HepG2 (cell line): ENCODE results near the gene LRIG3. TPM values are rescaled to one million over a fixed set of nuclear protein-coding genes. Genes with fewer than 3 reads are reported as not detected.

Experiments used
- ATAC-seq: fragments of 200-7000 bp; cut with Tn5 transposase; 3 replicates; pipeline ENCODE4 v1.9.1; 2020; ENCODE audit warnings: mild to moderate bottlenecking, moderate library complexity
- BruUV-seq: library from RNA; stranded (reverse); fragments of 400-500 nt; replicated peaks from 2 replicates; lab custom pipeline; 2021; lab: Mats Ljungman, UMichigan
- CTCF ChIA-PET: fragments of 300-600 bp; formaldehyde crosslinking; extraction: SDS; loops from one replicate; lab custom pipeline; 2021; ENCODE audit warnings: low total read pairs, inconsistent platforms, low intra/inter-chr PET ratio; lab: Yijun Ruan, JAX
- POLR2A ChIA-PET: fragments of 350-600 bp; sonication (Branson Sonifier 250); formaldehyde crosslinking; loops from one replicate; lab custom pipeline; 2020; ENCODE audit warnings: antibody characterized with exemption, inconsistent platforms; lab: Yijun Ruan, JAX
- DNase-seq: peaks from one replicate; pipeline ENCODE4 v3.0.0-alpha.2; 2015; ENCODE audit warnings: low spot score
- FAIRE-seq: peaks from 3 replicates; lab custom pipeline; 2011; peaks lifted over from hg19 to GRCh38; lab: Jason Lieb, UNC
- H2AFZ ChIP-seq: one replicate; pipeline ENCODE4 v1.6.1; 2011; ENCODE audit warnings: low read length, inconsistent platforms
- H3K27ac ChIP-seq: fragments of 300-600 bp; 3 replicates; pipeline ENCODE4 v1.8.0; 2011; ENCODE audit warnings: mixed run types, mild to moderate bottlenecking, mixed read lengths, low read length, inconsistent platforms; ENCODE audit not compliant: insufficient read depth; ENCODE audit errors: extremely low read length
- H3K27me3 ChIP-seq, 2 experiments: fragments of 200-600 bp in 1 of 2; 2 replicates in 1 of 2; 3 replicates in 1 of 2; pipeline versions ENCODE4 v1.6.0 to v1.8.0; 2011; ENCODE audit warnings: low read length in 2 of 2, mild to moderate bottlenecking in 2 of 2, moderate library complexity in 2 of 2, inconsistent platforms in 1 of 2; ENCODE audit not compliant: insufficient read depth in 2 of 2, control insufficient read depth in 1 of 2
- H3K36me3 ChIP-seq, 2 experiments: fragments of 200-600 bp in 1 of 2; replicated peaks in 1 of 2; 2 replicates in 1 of 2; 3 replicates in 1 of 2; pipeline versions ENCODE4 v1.5.1 to v1.8.0; 2011; ENCODE audit warnings: low read length in 2 of 2, inconsistent platforms in 1 of 2; ENCODE audit not compliant: insufficient read depth in 2 of 2, control insufficient read depth in 1 of 2
- H3K4me1 ChIP-seq: 2 replicates; pipeline ENCODE4 v1.5.1; 2012; ENCODE audit warnings: low read length, inconsistent platforms; ENCODE audit not compliant: insufficient read depth
- H3K4me2 ChIP-seq: 2 replicates; pipeline ENCODE4 v1.6.0; 2011; ENCODE audit warnings: low read depth, low read length, inconsistent platforms
- H3K4me3 ChIP-seq, 3 experiments: fragments of 200-600 bp in 1 of 3; sonication (generic), shearing (Covaris generic) in 1 of 3; replicated peaks in 1 of 3; 2 replicates each; pipeline ENCODE4 v1.5.1; 2011 to 2016; ENCODE audit warnings: low read length in 3 of 3, inconsistent platforms in 2 of 3, low read depth in 2 of 3, mild to moderate bottlenecking in 2 of 3, control low read depth in 1 of 3, mixed read lengths in 1 of 3; ENCODE audit not compliant: insufficient read depth in 1 of 3
- H3K79me2 ChIP-seq: one replicate; pipeline ENCODE4 v1.6.1; 2011; ENCODE audit warnings: low read length, inconsistent platforms; ENCODE audit not compliant: insufficient read depth
- H3K9ac ChIP-seq: 2 replicates; pipeline ENCODE4 v1.6.0; 2011; ENCODE audit warnings: mild to moderate bottlenecking, low read depth, low read length, inconsistent platforms; ENCODE audit not compliant: insufficient read depth
- H3K9me3 ChIP-seq: 2 replicates; pipeline ENCODE4 v1.5.1; 2012; ENCODE audit warnings: mild to moderate bottlenecking, low read length
- H4K20me1 ChIP-seq: 2 replicates; pipeline ENCODE4 v1.6.0; 2011; ENCODE audit warnings: inconsistent platforms, mild to moderate bottlenecking, low read length, moderate library complexity; ENCODE audit not compliant: insufficient read depth
- CERS6 ChIP-seq: sonication (generic); formaldehyde crosslinking; IDR thresholded peaks from 2 replicates; pipeline ENCODE4 v1.5.0; 2020; ENCODE audit warnings: missing genetic modification reagents
- CHD2 ChIP-seq: IDR thresholded peaks from 2 replicates; pipeline ENCODE4 v1.6.1; 2011; ENCODE audit warnings: low read depth, low read length, improper control_type of control experiment
- DPF2 ChIP-seq: sonication (generic); formaldehyde crosslinking; IDR thresholded peaks from 2 replicates; pipeline ENCODE4 v1.4.0; 2020; ENCODE audit warnings: mild to moderate bottlenecking, low read depth, missing genetic modification reagents, borderline replicate concordance
- FOSL2 ChIP-seq: sonication (generic); formaldehyde crosslinking; IDR thresholded peaks from 2 replicates; pipeline ENCODE4 v1.4.0; 2020; ENCODE audit warnings: missing genetic modification reagents
- HOXA7 ChIP-seq: sonication (generic); formaldehyde crosslinking; IDR thresholded peaks from 2 replicates; pipeline ENCODE4 v1.8.1; 2022; ENCODE audit warnings: mild to moderate bottlenecking, missing genetic modification reagents, moderate library complexity
- KDM5A ChIP-seq: fragments of 200-600 bp; sonication (generic); IDR thresholded peaks from 2 replicates; pipeline ENCODE4 v1.7.0; 2018; ENCODE audit warnings: antibody characterized with exemption, mild to moderate bottlenecking, low read length, borderline replicate concordance
- MED1 ChIP-seq: sonication (generic); formaldehyde crosslinking; IDR thresholded peaks from 2 replicates; pipeline ENCODE4 v1.4.0; 2020; ENCODE audit warnings: missing genetic modification reagents
- MTA1 ChIP-seq: sonication (generic); formaldehyde crosslinking; IDR thresholded peaks from 2 replicates; pipeline ENCODE4 v1.4.0; 2020; ENCODE audit warnings: missing genetic modification reagents, mild to moderate bottlenecking, borderline replicate concordance
- MYC ChIP-seq: sonication (generic); formaldehyde crosslinking; IDR thresholded peaks from 2 replicates; pipeline ENCODE4 v1.9.0; 2021; ENCODE audit warnings: missing genetic modification reagents, borderline replicate concordance
- SALL2 ChIP-seq: sonication (generic); formaldehyde crosslinking; IDR thresholded peaks from 2 replicates; pipeline ENCODE4 v1.8.1; 2023; ENCODE audit warnings: mild to moderate bottlenecking, missing genetic modification reagents, inconsistent platforms
- SKI ChIP-seq: fragments of 450-650 bp; IDR thresholded peaks from one replicate; pipeline ENCODE4 v1.6.1; 2018; ENCODE audit warnings: mild to moderate bottlenecking; ENCODE audit not compliant: partially characterized antibody
- THAP8 ChIP-seq: sonication (generic); formaldehyde crosslinking; IDR thresholded peaks from 2 replicates; pipeline ENCODE4 v1.5.1; 2020; ENCODE audit warnings: missing genetic modification reagents, mild to moderate bottlenecking, borderline replicate concordance
- TP53 ChIP-seq: sonication (generic); formaldehyde crosslinking; conservative IDR thresholded peaks from 2 replicates; pipeline ENCODE4 v1.4.0; 2020; ENCODE audit warnings: missing genetic modification reagents
- ZNF18 ChIP-seq: sonication (generic); formaldehyde crosslinking; IDR thresholded peaks from 2 replicates; pipeline ENCODE4 v1.8.0; 2022; ENCODE audit warnings: mild to moderate bottlenecking, missing genetic modification reagents; ENCODE audit not compliant: insufficient replicate concordance
- ZNF513 ChIP-seq: sonication (generic); formaldehyde crosslinking; conservative IDR thresholded peaks from 2 replicates; pipeline ENCODE4 v1.5.0; 2020; ENCODE audit warnings: missing genetic modification reagents
- WGBS: methylation state at CpG from one replicate; pipeline ENCODE4 v1.1.6; 2017; ENCODE audit warnings: low lambda C conversion rate; 5-methylcytosine and 5-hydroxymethylcytosine counted together
- in situ Hi-C: cut with HindIII; loops from 2 replicates; pipeline ENCODE4 v1.10.0; 2017; ENCODE audit warnings: low pct_unique_long_range_greater_than_20kb; ENCODE audit not compliant: extremely low pct_ligation_motif_present
- intact Hi-C: fragments of 100-400 bp; cut with micrococcal nuclease; formaldehyde crosslinking; loops from one replicate; pipeline ENCODE4 v1.10.0; 2022; ENCODE audit not compliant: unreplicated experiment
- polyA plus RNA-seq, 8 experiments: library from polyadenylated mRNA; depleted of rRNA in 3 of 8; stranded (reverse) in 7 of 8; unstranded in 1 of 8; fragments of >200 nt; fragmentation: Illumina TruSeq in 4 of 8; extraction: Trizol in 4 of 8; gene quantifications; 2 replicates each; pipeline versions ENCODE4 v1.2.1 to v1.2.3, GENCODE V29; 2011 to 2016; ENCODE audit warnings: low read depth in 4 of 8, missing spikeins in 1 of 8, mixed read lengths in 1 of 8; ENCODE audit not compliant: insufficient read depth in 1 of 8
- total RNA-seq, 5 experiments: library from RNA; depleted of rRNA; stranded (reverse); fragments of >200 nt; fragmentation: Illumina TruSeq; extraction: Trizol; gene quantifications; 2 replicates each; pipeline ENCODE4 v1.2.3, GENCODE V29; 2016; ENCODE audit warnings: low read depth in 1 of 5
- TF ChIP-seq, protein P1 (sequence below): sonication (generic); formaldehyde crosslinking; IDR thresholded peaks from 2 replicates; pipeline ENCODE4 v1.4.0; 2020; ENCODE audit warnings: missing genetic modification reagents, mild to moderate bottlenecking, borderline replicate concordance

LRIG3 gene
- total and polyA plus RNA-seq, 2 of the 13 experiments (the other 11 are each of a cell fraction or from before 2014, with no cell fraction given), result 7.7 to 17.4 TPM

- no peak for TF ChIP-seq CERS6
- TF ChIP-seq, all 625 proteins: peak for 0
These were observed 35.5 kb upstream of the LRIG3 start (continued) for GRCh38 chr12:58955849-58956248.

- intact Hi-C loops, result no loop called here
- no peak for FAIRE-seq
- TF ChIP-seq SKI, result no peak
- no peak for TF ChIP-seq ZNF513 (CRISPR knock-in tag)
- no peak for TF ChIP-seq TP53 (CRISPR knock-in tag)
- TF ChIP-seq FOSL2 (CRISPR knock-in tag), result no peak
- TF ChIP-seq DPF2 (CRISPR knock-in tag), result no peak
- TF ChIP-seq, protein P1, sequence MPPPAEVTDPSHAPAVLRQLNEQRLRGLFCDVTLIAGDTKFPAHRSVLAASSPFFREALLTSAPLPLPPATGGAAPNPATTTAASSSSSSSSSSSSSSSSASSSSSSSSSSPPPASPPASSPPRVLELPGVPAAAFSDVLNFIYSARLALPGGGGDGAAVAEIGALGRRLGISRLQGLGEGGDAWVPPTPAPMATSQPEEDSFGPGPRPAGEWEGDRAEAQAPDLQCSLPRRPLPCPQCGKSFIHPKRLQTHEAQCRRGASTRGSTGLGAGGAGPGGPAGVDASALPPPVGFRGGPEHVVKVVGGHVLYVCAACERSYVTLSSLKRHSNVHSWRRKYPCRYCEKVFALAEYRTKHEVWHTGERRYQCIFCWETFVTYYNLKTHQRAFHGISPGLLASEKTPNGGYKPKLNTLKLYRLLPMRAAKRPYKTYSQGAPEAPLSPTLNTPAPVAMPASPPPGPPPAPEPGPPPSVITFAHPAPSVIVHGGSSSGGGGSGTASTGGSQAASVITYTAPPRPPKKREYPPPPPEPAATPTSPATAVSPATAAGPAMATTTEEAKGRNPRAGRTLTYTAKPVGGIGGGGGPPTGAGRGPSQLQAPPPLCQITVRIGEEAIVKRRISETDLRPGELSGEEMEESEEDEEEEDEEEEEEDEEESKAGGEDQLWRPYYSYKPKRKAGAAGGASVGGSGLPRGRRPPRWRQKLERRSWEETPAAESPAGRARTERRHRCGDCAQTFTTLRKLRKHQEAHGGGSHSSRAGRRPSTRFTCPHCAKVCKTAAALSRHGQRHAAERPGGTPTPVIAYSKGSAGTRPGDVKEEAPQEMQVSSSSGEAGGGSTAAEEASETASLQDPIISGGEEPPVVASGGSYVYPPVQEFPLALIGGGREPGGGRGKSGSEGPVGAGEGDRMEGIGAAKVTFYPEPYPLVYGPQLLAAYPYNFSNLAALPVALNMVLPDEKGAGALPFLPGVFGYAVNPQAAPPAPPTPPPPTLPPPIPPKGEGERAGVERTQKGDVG (CRISPR knock-in tag), result no peak
- no peak for TF ChIP-seq CHD2
- no peak for TF ChIP-seq MTA1
- TF ChIP-seq SALL2 (CRISPR knock-in tag), result no peak
- no peak for TF ChIP-seq MYC (CRISPR knock-in tag)
- TF ChIP-seq THAP8, result no peak
- TF ChIP-seq ZNF18 (CRISPR knock-in tag), result no peak
- no peak for TF ChIP-seq HOXA7 (CRISPR knock-in tag)
- no peak for TF ChIP-seq MED1
- no peak for TF ChIP-seq KDM5A
These were observed 33.7 kb upstream of the LRIG3 start for GRCh38 chr12:58954002-58954401.

More at GRCh38 chr12:58954002-58954401, 33.7 kb upstream of the LRIG3 start:
- ATAC-seq (no peak), DNase-seq (no peak)
- Histone ChIP-seq H3K4me1 (no peaks in the 10 kb centered on the region), H3K27ac (no peak overlapping the region), H3K36me3 (no peaks in the 10 kb centered on the region), H3K4me2 (no peak overlapping the region), H3K9me3 (no peaks in the 10 kb centered on the region), H3K27me3 (no peaks in the 10 kb centered on the region), H4K20me1 (no peaks in the 10 kb centered on the region), H3K4me3 (no peak overlapping the region), H3K79me2 (no peaks in the 10 kb centered on the region), H2AFZ (no peak overlapping the region), H3K9ac (no peak overlapping the region)
- in situ Hi-C loops, result no loop called here
- WGBS, result 52% methylated on average over 3 of the region's 3 CpGs
- CTCF ChIA-PET, result no interaction called here
- BruUV-seq, result no TSS peak
- POLR2A ChIA-PET, result no interaction called here
